ENCODE results near the gene SLC6A11.

Gene SLC6A11

DNA sequence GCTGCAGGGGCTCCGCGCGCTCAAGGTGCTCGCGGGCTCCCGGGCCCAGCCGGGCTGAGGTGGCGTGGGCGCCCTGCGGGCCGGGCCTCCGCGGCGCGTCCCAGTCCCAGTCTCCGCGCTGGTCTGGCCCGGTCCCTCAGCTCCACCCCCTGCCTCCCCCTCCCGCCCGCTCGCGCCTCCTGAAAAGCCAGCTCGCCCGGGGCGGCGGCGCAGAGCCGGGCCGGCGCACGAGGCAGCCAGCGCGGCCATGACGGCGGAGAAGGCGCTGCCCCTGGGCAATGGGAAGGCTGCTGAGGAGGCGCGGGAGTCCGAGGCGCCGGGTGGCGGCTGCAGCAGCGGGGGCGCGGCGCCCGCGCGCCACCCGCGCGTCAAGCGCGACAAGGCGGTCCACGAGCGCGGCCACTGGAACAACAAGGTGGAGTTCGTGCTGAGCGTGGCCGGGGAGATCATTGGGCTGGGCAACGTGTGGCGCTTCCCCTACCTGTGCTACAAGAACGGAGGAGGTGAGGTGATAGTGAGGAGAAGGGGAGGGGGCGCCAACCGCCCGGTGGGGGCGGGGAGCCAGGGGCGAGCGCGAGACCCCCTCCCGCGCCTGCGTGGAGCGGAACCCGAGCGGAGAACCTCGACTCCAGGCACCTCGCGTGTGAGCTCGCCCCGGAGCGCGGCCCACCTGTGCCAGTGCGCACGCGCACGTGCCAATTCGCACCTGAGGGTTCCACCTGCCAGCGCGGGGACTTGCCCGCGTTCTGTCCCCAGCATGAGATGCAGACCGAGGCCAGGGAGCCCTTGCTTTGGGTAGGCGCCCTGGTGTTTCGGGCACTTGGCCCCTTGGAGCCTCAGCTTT, at the start of gene SLC6A11:
Gene SLC6A11, plus strand, starts transcription at position 210 of the 844 bp plus-strand sequence. Its CDS starts 38 bp downstream, at position 248.
- peaks cover 3% of the 10 kb centered on the region for H3K4me1 Mint-ChIP-seq (ENCODE audit: low read depth)
- H3K27me3 Mint-ChIP-seq, result peaks cover 53% of the 10 kb centered on the region
- no peak within 1 kb of the TSS for H3K4me3 Mint-ChIP-seq
- DNase-seq, result no peak
- no peaks in the 10 kb centered on the region for H3K36me3 Mint-ChIP-seq (ENCODE audit: low read depth)
- H3K27ac Mint-ChIP-seq, result no peak within 1 kb of the TSS
- H3K9me3 Mint-ChIP-seq, result no peaks in the 10 kb centered on the region

DNA sequence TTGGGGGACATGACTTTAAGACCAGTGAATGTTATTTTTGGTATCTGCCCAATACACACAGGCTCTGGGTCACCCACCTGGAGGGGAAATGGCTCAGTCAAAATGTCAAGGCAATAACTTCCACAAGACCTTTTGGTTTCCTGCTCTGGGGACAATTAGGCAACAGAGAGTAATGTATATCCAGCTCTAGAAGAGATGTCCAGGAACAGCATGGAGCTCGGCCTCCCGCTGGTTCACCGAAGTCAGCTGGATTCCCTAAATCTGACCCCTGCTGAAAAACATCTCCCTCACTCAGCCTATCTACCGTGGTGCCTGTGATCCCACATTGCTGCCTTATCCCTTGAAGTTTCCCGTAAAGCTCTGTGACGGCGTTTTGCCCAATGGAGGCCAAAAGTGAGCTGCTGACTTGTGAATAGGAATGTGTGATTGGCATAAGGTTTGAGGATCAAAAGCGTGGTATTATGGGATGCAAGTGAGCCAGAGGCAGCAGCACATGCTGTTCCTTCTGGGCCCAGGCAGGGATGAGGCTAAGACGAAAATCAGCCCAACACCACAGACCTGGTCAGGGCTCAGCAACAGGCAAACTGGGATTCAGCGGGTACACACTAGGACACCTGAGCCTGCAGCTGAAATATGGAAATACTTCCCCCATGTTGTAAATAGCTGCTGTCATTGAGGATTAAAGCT, 47.2 kb upstream of the SLC6A11 start:
- H3K27ac Mint-ChIP-seq, result no peak overlapping the region
- H3K36me3 Mint-ChIP-seq (ENCODE audit: low read depth), result no peaks in the 10 kb centered on the region
- H3K4me1 Mint-ChIP-seq (ENCODE audit: low read depth), result no peaks in the 10 kb centered on the region
- DNase-seq, result no peak
- H3K27me3 Mint-ChIP-seq, result peaks cover 75% of the 10 kb centered on the region
- no peak overlapping the region for H3K4me3 Mint-ChIP-seq
- no peaks in the 10 kb centered on the region for H3K9me3 Mint-ChIP-seq

DNA sequence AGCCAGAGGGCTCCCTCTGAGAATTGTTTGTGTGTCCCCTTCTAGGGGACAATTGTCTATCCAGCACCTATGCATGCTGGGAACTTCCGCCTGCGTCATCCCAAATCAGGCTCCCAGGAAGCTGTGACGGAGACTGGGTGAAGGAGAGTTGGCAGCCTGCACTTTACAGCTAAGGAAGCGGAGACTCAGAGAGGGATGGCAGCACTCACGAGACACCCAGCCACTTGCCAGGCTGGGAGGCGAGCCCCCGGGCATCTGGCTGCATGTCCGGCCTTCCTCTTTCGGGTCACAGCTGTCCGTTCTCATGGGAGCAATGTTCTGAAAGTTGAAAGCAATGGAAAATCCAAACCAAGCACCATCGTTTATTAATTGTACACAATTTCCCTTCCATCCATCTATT, 45.5 kb upstream of the SLC6A11 start:
- Mint-ChIP-seq H3K27ac (no peak overlapping the region), H3K27me3 (peaks cover 80% of the 10 kb centered on the region), H3K4me1 (ENCODE audit: low read depth) (no peaks in the 10 kb centered on the region)

DNA sequence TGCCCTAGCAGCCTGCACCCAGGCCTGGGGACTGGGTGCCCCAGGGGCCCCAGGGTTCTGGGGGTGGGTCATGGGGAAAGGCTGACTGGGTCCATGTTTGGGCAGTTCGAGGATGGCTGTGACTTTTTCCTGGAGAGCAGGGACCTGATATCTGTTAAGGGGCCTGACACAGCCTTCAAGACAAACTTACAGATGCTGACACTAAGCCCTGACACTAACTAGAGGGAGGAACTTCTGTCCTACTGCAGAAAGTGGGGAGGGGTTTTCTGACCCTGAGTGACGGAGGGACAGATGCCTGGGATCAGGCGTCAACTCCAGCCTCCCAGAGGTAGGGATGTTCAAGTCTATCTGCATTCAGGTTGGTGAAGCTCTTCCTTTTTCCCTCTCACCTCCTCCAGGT, 45.0 kb upstream of the SLC6A11 start:
- no peak for DNase-seq
- no peaks in the 10 kb centered on the region for H3K36me3 Mint-ChIP-seq (ENCODE audit: low read depth)
- H3K9me3 Mint-ChIP-seq, result no peaks in the 10 kb centered on the region
- peaks cover 80% of the 10 kb centered on the region for H3K27me3 Mint-ChIP-seq
- H3K4me1 Mint-ChIP-seq (ENCODE audit: low read depth), result no peaks in the 10 kb centered on the region
- H3K27ac Mint-ChIP-seq, result no peak overlapping the region
- no peak overlapping the region for H3K4me3 Mint-ChIP-seq

More for the DNA sequence above, 45.5 kb upstream of the SLC6A11 start:
- H3K4me3 Mint-ChIP-seq, result no peak overlapping the region
- DNase-seq, result no peak
- no peaks in the 10 kb centered on the region for H3K36me3 Mint-ChIP-seq (ENCODE audit: low read depth)
- H3K9me3 Mint-ChIP-seq, result no peaks in the 10 kb centered on the region

DNA sequence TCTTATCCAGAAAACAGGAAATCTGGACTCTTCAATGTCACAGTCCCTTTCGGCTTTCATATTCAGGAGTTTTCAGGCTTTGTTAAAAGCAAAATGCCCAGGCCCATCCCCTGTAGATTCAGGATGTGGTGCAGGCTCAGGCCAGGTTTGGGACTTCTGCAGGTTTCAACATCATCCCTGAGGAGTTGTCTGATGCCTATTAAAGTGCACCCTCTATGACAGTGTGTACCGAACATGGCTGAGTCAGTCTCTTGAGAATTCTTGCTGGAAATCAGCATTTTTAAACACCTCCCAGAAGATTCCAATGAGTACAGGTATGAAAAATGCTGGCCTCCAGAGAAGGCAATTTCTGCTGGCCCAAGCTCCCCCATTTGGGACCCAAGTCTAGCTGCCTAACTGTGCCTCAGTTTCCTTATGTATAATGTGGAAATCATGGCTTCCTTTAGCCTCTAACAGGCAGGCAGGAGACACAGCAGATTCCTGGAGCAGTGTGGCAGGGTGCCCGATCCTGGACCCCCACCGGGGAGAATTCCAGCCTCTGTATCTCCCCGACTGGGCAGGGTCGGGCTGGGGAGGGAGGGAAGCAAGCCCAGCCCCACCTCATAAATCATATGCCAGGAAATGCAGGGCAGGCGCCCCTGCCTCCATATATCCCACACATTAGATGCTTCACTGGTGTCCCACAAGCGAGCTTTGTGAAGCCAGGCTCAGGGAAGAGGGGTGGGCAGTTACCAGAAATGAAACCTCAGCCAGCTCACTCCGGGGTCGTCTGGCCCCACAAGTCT, 44.4 kb upstream of the SLC6A11 start:
- H3K4me1 Mint-ChIP-seq (ENCODE audit: low read depth), result no peaks in the 10 kb centered on the region
- H3K36me3 Mint-ChIP-seq (ENCODE audit: low read depth), result no peaks in the 10 kb centered on the region
- H3K27me3 Mint-ChIP-seq, result peaks cover 77% of the 10 kb centered on the region
- no peaks in the 10 kb centered on the region for H3K9me3 Mint-ChIP-seq
- no peak for DNase-seq
- no peak overlapping the region for H3K4me3 Mint-ChIP-seq
- no peak overlapping the region for H3K27ac Mint-ChIP-seq

DNA sequence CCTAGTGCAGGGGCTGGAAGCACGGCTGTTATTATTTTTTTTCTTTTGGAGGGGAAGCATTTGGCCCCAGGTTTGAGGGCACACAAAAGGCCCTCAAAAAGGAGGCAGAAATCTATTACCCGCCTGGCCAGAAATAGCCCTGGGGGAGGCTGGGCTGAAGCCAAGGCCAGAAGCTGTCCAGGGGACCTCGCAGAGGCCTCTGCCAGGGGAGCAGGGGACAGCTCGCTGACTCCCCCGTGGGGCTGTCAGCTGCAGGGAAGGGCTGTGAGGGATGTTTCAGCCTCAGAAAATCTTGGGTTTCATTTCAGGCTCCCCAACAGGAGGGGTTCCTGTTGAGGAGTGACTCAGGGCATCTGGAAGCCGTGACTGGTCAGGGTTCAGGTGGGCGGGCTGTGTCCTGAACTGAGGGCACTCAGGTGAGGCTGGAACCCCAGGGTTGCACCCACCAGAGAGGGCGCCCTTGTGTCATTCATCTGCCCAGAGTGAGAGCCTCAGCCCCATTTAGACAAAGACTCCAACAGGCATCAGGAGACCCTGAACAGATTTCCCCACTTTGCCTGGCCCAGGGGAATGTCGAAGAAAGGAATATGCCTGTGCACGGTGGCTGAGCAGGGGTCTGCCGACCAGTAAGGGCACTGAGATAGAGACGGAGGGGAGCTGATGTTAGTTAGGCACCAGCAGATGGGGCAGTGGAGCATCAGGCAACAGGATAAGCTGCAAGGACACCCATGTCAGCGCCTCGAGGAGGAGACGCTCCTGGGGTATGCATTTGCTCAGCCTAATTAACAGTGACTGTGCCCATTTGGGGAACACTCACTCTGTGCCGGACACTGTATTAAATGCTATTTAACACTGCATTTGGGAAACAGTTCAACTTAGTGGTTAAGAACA, 43.5 kb upstream of the SLC6A11 start:
- Mint-ChIP-seq H3K27me3 (peaks cover 71% of the 10 kb centered on the region), H3K4me3 (no peak overlapping the region), H3K9me3 (no peaks in the 10 kb centered on the region), H3K36me3 (ENCODE audit: low read depth) (no peaks in the 10 kb centered on the region), H3K27ac (no peak overlapping the region), H3K4me1 (ENCODE audit: low read depth) (no peaks in the 10 kb centered on the region)
- no peak for DNase-seq

DNA sequence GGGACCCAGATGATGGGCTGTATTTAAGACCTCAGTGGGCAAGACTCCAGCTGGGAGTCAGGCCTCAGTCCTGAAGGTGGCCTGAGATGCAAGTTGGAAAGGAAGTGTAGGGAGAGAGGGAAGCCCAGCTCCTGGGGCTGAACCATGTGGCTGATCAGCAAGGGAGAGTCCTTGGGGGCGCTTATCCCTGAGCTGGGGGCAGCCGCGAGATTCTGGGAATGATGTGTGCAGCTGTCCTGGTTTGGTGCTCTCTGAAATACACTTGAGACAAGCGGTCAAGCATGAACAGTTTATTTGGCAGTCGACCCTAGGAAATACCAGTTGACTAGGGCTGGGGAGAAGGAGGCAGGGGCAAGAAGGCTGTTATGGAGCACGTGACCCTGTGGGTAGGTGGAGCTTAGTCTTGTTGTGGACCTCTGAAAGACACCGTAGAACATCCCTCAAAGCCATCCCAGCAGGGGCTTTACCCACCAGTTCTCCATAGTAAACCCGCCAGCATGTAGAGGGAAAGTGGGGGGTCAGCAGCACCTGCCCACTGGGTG, 41.8 kb upstream of the SLC6A11 start:
- no peak for DNase-seq
- H3K36me3 Mint-ChIP-seq (ENCODE audit: low read depth), result no peaks in the 10 kb centered on the region
- H3K27me3 Mint-ChIP-seq, result peaks cover 61% of the 10 kb centered on the region
- H3K27ac Mint-ChIP-seq, result no peak overlapping the region
- no peaks in the 10 kb centered on the region for H3K9me3 Mint-ChIP-seq
- no peak overlapping the region for H3K4me3 Mint-ChIP-seq
- H3K4me1 Mint-ChIP-seq (ENCODE audit: low read depth), result no peaks in the 10 kb centered on the region

DNA sequence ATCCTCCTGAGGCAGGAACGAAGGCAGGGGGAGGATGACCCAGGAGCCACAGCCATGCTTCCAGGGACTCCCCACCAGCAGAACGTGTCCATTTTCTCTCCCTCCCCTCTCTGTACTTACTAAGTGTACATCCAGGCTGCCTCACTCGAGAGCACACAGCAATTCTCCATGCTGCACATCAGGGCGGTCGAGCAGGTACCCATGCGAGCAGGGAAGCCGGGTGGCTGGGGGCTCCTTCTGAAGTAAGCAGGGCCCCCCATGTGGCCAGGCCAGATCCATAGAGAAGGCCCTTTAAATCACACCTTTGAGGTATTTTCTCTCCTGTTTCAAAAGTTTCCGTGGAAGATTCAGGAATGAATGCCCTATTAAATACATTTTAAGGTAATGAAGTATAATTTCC, 41.2 kb upstream of the SLC6A11 start:
- no peak for DNase-seq
- no peak overlapping the region for H3K4me3 Mint-ChIP-seq
- no peaks in the 10 kb centered on the region for H3K4me1 Mint-ChIP-seq (ENCODE audit: low read depth)
- peaks cover 60% of the 10 kb centered on the region for H3K27me3 Mint-ChIP-seq
- H3K9me3 Mint-ChIP-seq, result no peaks in the 10 kb centered on the region
- no peaks in the 10 kb centered on the region for H3K36me3 Mint-ChIP-seq (ENCODE audit: low read depth)
- H3K27ac Mint-ChIP-seq, result no peak overlapping the region

DNA sequence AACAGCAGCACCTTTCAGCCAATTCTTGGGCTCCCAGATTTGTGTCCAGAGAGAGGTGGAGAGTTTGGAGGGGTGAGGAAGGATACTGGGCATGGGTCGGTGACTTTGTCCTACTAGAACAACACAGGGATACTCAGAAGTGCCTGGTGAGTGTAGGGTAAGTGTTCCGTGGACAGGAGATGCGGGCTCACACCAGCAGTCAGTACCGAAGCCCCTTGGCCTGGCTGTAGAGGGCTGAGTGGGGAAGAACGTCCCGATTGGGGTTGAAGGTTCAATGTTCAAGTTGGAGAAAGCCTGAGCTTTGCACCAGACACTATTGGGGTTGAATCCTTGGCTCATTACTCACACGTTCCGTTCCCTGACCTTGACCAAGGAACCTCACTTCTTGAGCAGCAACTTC, 40.8 kb upstream of the SLC6A11 start:
- Mint-ChIP-seq H3K4me3 (no peak overlapping the region), H3K9me3 (no peaks in the 10 kb centered on the region), H3K27me3 (peaks cover 63% of the 10 kb centered on the region)

DNA sequence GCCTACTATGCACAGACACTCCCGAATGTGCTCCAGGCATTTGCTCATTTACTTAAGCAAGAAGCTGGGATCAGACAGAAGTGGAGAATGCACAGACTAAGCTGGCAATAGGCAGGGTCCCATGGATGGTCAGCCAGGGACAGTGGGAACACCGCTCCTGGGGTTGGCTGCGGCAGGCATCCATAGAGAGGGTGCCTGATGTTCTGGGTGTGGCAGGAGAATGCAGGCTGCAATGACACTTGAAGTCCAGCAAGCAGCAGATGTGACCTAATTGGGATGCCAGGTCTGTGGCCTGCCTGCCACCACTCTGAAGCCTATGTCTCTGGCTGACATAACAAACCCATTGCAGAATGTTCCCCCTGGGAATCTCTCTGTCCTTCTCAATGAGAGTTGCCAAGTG, 40.2 kb upstream of the SLC6A11 start:
- no peaks in the 10 kb centered on the region for H3K9me3 Mint-ChIP-seq
- peaks cover 64% of the 10 kb centered on the region for H3K27me3 Mint-ChIP-seq
- H3K36me3 Mint-ChIP-seq (ENCODE audit: low read depth), result no peaks in the 10 kb centered on the region
- H3K27ac Mint-ChIP-seq, result no peak overlapping the region
- H3K4me3 Mint-ChIP-seq, result no peak overlapping the region
- no peaks in the 10 kb centered on the region for H3K4me1 Mint-ChIP-seq (ENCODE audit: low read depth)
- no peak for DNase-seq

More for the DNA sequence above, 40.8 kb upstream of the SLC6A11 start:
- no peak for DNase-seq
- H3K36me3 Mint-ChIP-seq (ENCODE audit: low read depth), result no peaks in the 10 kb centered on the region
- no peak overlapping the region for H3K27ac Mint-ChIP-seq
- H3K4me1 Mint-ChIP-seq (ENCODE audit: low read depth), result no peaks in the 10 kb centered on the region

DNA sequence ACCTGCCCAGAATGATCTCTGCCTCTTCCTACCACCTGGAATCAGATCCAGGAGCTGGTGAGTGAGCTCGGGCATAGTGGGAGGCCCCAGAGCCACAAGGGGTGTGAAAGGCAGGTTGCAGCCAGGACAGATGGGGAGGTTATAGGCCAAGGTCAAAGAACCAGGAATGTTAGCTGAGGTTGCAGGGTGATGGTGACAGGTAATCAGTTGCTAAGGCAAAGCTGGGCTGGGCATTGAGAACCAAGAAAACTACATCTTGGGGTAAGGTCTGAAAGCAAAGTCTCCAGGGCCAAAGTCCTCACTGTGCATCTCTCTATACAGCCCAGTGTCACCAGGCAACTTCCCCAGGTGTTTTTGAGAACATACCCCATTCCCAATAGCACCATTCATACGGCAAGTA, 38.4 kb upstream of the SLC6A11 start:
- Mint-ChIP-seq H3K27me3 (peaks cover 70% of the 10 kb centered on the region), H3K36me3 (ENCODE audit: low read depth) (no peaks in the 10 kb centered on the region), H3K9me3 (no peaks in the 10 kb centered on the region), H3K4me1 (ENCODE audit: low read depth) (no peaks in the 10 kb centered on the region), H3K27ac (no peak overlapping the region), H3K4me3 (no peak overlapping the region)
- DNase-seq, result no peak

DNA sequence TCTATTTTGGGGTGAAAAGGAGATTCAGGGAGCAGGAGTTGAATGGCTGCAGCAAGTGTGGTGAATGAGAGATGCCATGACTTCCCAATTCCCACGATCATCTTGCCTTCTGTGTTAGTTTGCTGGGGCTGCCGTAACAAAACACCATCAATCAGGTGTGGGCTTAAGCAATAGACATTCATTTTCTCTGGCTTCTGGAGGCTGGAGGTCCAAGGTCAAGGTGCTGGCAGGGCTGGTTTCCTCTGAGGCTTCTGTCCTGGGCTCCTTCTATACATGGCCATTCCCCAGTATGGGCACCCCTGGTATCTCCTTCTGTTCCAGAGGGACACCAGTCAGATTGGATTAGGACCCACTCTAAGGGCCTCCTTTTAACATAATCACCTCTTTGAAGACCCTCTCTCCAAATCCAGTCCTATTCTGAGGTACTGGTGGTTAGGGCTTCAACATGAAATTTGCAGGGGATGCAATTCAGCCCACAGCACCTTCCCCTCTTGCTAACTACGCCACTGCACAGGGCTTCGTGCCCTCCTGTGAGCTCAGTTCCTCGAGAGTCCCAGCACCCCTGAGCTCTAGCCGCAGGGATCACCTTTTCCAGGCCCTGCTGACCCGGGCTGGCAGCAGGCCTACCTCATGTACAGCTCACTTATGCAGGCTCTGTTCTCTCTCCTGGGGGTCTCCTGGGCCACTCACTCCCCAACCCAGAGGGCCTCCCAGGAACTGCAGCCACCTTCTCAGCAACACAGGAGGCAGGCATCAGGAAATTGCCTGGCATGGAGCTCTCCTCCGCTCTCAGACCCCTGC, 37.3 kb upstream of the SLC6A11 start:
- Mint-ChIP-seq H3K36me3 (ENCODE audit: low read depth) (no peaks in the 10 kb centered on the region), H3K27me3 (peaks cover 60% of the 10 kb centered on the region), H3K9me3 (no peaks in the 10 kb centered on the region)

DNA sequence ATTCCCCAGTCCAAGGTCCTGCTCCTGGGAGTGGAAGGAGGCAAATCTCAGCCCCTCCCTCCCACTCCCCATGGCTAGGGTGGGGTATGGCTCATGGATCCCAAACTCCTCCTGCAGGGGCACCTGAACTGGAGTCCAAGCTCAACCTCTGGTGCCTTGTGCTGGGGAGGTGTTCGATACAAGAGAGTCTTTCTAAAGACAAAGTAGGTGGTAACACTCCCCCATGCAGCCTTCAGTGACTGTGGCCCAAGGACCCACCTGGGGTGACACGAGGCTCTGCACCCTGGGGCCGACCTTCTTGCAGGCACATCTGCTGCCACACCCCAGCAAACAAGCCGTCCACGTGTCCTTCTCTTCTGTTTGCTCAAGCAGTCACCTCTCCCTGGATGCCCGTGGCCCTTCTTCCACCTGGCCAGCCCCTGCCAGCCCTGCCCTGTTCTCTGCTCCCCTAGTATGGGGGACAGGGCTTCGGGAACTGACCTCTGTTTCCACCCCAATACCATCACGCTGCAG, 36.7 kb upstream of the SLC6A11 start:
- Mint-ChIP-seq H3K27me3 (peaks cover 60% of the 10 kb centered on the region), H3K27ac (no peak overlapping the region), H3K36me3 (ENCODE audit: low read depth) (no peaks in the 10 kb centered on the region), H3K4me3 (no peak overlapping the region), H3K9me3 (no peaks in the 10 kb centered on the region), H3K4me1 (ENCODE audit: low read depth) (peaks cover 3% of the 10 kb centered on the region)
- no peak for DNase-seq

More for the DNA sequence above, 37.3 kb upstream of the SLC6A11 start:
- Mint-ChIP-seq H3K4me1 (ENCODE audit: low read depth) (no peaks in the 10 kb centered on the region), H3K27ac (no peak overlapping the region), H3K4me3 (no peak overlapping the region)
- DNase-seq, result no peak

Measured in activated T-cell treated with anti-CD3 and anti-CD28 coated beads, Interleukin-2, amount 50 U/mL, for 24 hours (primary cell).